Glutamatergic neuron (in vitro differentiated cells): ENCODE results near the gene BDH2. TPM values are rescaled to one million over a fixed set of nuclear protein-coding genes. Genes with fewer than 3 reads are reported as not detected.

Experiments used
- DNase-seq: peaks from one replicate; pipeline ENCODE4 v3.0.0; 2022
- H3K27ac Mint-ChIP-seq: one replicate; pipeline ENCODE4 v1.8.0; 2020; ENCODE audit warnings: mild to moderate bottlenecking, mixed read lengths, inconsistent platforms; ENCODE audit not compliant: unreplicated experiment
- H3K27me3 Mint-ChIP-seq: one replicate; pipeline ENCODE4 v1.8.0; 2020; ENCODE audit warnings: mild to moderate bottlenecking, moderate library complexity, mixed read lengths, inconsistent platforms; ENCODE audit not compliant: unreplicated experiment
- H3K36me3 Mint-ChIP-seq: one replicate; pipeline ENCODE4 v1.8.0; 2020; ENCODE audit warnings: mild to moderate bottlenecking, mixed read lengths, inconsistent platforms; ENCODE audit not compliant: unreplicated experiment
- H3K4me1 Mint-ChIP-seq: one replicate; pipeline ENCODE4 v1.8.0; 2020; ENCODE audit warnings: mild to moderate bottlenecking, low read depth, mixed read lengths, inconsistent platforms; ENCODE audit not compliant: unreplicated experiment
- H3K4me3 Mint-ChIP-seq: one replicate; pipeline ENCODE4 v1.8.0; 2020; ENCODE audit warnings: mild to moderate bottlenecking, mixed read lengths, inconsistent platforms; ENCODE audit not compliant: unreplicated experiment
- H3K9me3 Mint-ChIP-seq: one replicate; pipeline ENCODE4 v1.8.0; 2020; ENCODE audit warnings: mild to moderate bottlenecking, moderate library complexity, mixed read lengths, inconsistent platforms; ENCODE audit not compliant: unreplicated experiment
- long read RNA-seq: library from polyadenylated mRNA; unstranded; transcript quantifications from one replicate; pipeline ENCODE4 v2.0.0, GENCODE V29; 2020; ENCODE audit not compliant: unreplicated experiment
- total RNA-seq: library from RNA; stranded (reverse); fragmentation: NEBNext Ultra II Directional; extraction: Animal tissue kit (Norgen Biotek cat#: 25700); gene quantifications from one replicate; pipeline ENCODE4 v1.2.1, GENCODE V29; 2021; ENCODE audit not compliant: unreplicated experiment
- TF ChIP-seq, protein P1 (sequence below): fragments of 200-600 bp; sonication (generic); IDR thresholded peaks from one replicate; pipeline ENCODE4 v1.5.0; 2021; ENCODE audit not compliant: partially characterized antibody, unreplicated experiment

The BDH2 gene
- total RNA-seq = 19.6 TPM
- long read RNA-seq, transcript BDH2-201 (10 exons, 1,126 nt) = major isoform, 12 of 19 reads
- long read RNA-seq, partial matches to known transcripts = 0 of 19 reads
- long read RNA-seq, other reads (novel, unspliced or antisense) = 5 of 19 reads

DNA sequence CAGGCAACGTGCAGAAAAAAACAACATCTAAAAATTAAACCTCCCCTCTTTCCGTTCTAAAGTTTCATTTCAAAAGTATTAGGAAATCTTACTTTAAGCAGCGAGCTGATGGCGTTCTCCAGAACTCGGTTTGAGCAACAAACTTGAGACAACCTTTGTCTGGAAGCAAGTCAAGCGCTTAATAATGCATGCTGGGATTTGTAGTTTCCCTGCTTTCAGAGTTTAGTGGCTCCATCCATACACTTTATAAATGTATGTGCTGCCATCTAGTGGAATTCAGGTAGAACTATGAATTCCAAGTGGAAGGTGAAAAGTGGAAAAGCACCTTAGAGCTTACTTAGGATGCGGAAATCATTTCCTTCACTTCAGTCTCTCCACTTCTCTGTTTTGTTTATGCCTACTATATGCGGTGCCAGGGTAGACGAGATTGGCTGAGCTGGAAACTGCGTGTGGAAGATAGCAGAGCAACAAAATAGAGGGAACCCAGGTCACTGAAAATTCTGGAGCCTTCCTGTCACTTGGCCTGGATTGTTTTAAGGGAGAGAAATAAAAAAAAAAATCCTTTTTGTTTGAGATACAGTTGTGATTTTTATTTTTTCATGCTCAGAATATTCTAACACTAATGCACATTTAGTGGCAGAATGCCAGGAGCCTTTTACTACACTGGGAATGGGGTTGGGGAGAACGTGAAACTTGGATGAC, at the start of gene BDH2:
Gene BDH2 (minus strand): TSS at position 144 of the 702 bp plus-strand sequence. CDS start 3,580 bp downstream, outside the sequence.
- Mint-ChIP-seq H3K4me1 (no peaks in the 10 kb centered on the region), H3K27me3 (peaks cover 4% of the 10 kb centered on the region), H3K4me3 (peak within 1 kb of the TSS; percentile 88), H3K9me3 (no peaks in the 10 kb centered on the region), H3K36me3 (no peaks in the 10 kb centered on the region), H3K27ac (peak within 1 kb of the TSS; percentile 69)
- DNase-seq = no peak
- TF ChIP-seq, protein P1, sequence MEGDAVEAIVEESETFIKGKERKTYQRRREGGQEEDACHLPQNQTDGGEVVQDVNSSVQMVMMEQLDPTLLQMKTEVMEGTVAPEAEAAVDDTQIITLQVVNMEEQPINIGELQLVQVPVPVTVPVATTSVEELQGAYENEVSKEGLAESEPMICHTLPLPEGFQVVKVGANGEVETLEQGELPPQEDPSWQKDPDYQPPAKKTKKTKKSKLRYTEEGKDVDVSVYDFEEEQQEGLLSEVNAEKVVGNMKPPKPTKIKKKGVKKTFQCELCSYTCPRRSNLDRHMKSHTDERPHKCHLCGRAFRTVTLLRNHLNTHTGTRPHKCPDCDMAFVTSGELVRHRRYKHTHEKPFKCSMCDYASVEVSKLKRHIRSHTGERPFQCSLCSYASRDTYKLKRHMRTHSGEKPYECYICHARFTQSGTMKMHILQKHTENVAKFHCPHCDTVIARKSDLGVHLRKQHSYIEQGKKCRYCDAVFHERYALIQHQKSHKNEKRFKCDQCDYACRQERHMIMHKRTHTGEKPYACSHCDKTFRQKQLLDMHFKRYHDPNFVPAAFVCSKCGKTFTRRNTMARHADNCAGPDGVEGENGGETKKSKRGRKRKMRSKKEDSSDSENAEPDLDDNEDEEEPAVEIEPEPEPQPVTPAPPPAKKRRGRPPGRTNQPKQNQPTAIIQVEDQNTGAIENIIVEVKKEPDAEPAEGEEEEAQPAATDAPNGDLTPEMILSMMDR = peak; percentile 76

- no peaks in the 10 kb centered on the region for H3K9me3 Mint-ChIP-seq
- H3K4me1 Mint-ChIP-seq = no peaks in the 10 kb centered on the region
- no peaks in the 10 kb centered on the region for H3K27me3 Mint-ChIP-seq
- TF ChIP-seq, protein P1 = no peak
- no peaks in the 10 kb centered on the region for H3K36me3 Mint-ChIP-seq
- DNase-seq = no peak
- no peak overlapping the region for H3K4me3 Mint-ChIP-seq
- H3K27ac Mint-ChIP-seq = no peak overlapping the region
These were observed 45.3 kb upstream of the BDH2 start for GRCh38 chr4:103144926-103145325.

GRCh38 chr4:103137446-103137827, 37.8 kb upstream of the BDH2 start:
- no peaks in the 10 kb centered on the region for H3K27me3 Mint-ChIP-seq
- no peak overlapping the region for H3K27ac Mint-ChIP-seq
- no peak for DNase-seq
- no peaks in the 10 kb centered on the region for H3K4me1 Mint-ChIP-seq
- no peaks in the 10 kb centered on the region for H3K36me3 Mint-ChIP-seq
- TF ChIP-seq, protein P1 = no peak
- no peaks in the 10 kb centered on the region for H3K9me3 Mint-ChIP-seq
- no peak overlapping the region for H3K4me3 Mint-ChIP-seq

DNA sequence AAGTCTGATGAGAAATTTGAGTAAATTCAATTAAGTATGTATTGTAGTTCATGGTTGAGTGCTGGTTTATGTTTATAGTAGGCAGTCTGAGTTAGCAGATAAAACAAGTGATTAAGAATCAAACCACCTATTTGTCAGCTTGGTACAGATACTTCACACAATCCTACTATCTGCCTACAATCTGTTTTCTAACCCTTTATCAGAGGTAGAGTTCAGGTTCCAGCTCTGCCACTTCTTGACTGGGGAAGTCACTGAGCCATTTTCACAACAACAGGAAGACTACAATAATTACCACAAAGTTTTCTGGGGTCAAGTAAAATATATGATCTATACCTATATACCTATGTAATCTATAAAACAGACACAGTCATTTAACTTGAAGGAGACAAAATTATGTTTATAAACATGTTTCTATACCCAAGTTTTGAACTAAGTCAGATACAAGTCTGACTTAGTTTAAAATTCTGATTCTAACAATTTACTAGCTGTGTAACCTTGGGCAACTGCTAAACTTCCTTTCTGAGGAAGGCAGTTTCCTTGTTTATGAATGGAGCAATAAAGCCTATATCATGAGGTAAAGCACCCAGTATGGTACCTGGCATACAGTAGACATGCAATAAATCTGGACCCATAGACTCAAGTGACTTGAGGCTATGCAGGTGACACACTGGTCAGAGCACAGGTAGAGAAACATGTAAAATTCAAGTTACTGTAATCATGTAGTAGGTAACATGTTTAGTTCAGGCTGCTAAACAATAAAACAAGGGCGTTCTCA, 37.2 kb upstream of the BDH2 start:
- Mint-ChIP-seq H3K9me3 (no peaks in the 10 kb centered on the region), H3K4me3 (no peak overlapping the region), H3K36me3 (no peaks in the 10 kb centered on the region), H3K27ac (no peak overlapping the region), H3K27me3 (no peaks in the 10 kb centered on the region), H3K4me1 (no peaks in the 10 kb centered on the region)
- DNase-seq = no peak
- TF ChIP-seq, protein P1 = no peak
